Gastroesophageal sphincter (tissue), 3 donors: Measurements from ENCODE around the gene RPRD1B.

ENCODE experiments used
- EP300 ChIP-seq: sonication (generic); formaldehyde crosslinking; IDR thresholded peaks from one replicate; pipeline ENCODE4 v1.6.1; 2017; ENCODE audit warnings: antibody characterized with exemption, mild to moderate bottlenecking
- POLR2A ChIP-seq, 2 donors: fragments of 450-650 bp; IDR thresholded peaks; one replicate each; pipeline ENCODE4 v1.6.1; 2017; ENCODE audit warnings: antibody characterized with exemption in 2 of 2, mild to moderate bottlenecking in 2 of 2, moderate library complexity in 1 of 2
- POLR2AphosphoS5 ChIP-seq: sonication (generic); formaldehyde crosslinking; IDR thresholded peaks from one replicate; pipeline ENCODE4 v1.6.1; 2017; ENCODE audit warnings: antibody characterized with exemption
- TF ChIP-seq, protein P1 (sequence below), 4 experiments: fragments of 200-600 bp in 2 of 4; fragments of 450-650 bp in 2 of 4; sonication (generic) in 1 of 4; IDR thresholded peaks; one replicate each; pipeline ENCODE4 v1.5.1; 2017 to 2019; ENCODE audit warnings: antibody characterized with exemption in 4 of 4, mild to moderate bottlenecking in 2 of 4, moderate library complexity in 2 of 4

GRCh38 chr20:38119446-38119845 lies 85.9 kb downstream of the RPRD1B start:
- TF ChIP-seq, protein P1, sequence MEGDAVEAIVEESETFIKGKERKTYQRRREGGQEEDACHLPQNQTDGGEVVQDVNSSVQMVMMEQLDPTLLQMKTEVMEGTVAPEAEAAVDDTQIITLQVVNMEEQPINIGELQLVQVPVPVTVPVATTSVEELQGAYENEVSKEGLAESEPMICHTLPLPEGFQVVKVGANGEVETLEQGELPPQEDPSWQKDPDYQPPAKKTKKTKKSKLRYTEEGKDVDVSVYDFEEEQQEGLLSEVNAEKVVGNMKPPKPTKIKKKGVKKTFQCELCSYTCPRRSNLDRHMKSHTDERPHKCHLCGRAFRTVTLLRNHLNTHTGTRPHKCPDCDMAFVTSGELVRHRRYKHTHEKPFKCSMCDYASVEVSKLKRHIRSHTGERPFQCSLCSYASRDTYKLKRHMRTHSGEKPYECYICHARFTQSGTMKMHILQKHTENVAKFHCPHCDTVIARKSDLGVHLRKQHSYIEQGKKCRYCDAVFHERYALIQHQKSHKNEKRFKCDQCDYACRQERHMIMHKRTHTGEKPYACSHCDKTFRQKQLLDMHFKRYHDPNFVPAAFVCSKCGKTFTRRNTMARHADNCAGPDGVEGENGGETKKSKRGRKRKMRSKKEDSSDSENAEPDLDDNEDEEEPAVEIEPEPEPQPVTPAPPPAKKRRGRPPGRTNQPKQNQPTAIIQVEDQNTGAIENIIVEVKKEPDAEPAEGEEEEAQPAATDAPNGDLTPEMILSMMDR (IDR thresholded peaks at IDR 0.05): no peak
- no peak for TF ChIP-seq EP300
- no peak for TF ChIP-seq POLR2AphosphoS5
- no peak for TF ChIP-seq POLR2A (IDR thresholded peaks at IDR 0.05)
